Keratinocyte (primary cell): ENCODE measurements around the gene SKAP1. TPM values are rescaled to one million over a fixed set of nuclear protein-coding genes. Genes with fewer than 3 reads are reported as not detected.

Experiments
- DNase-seq: peaks from one replicate; pipeline ENCODE4 v3.0.0-alpha.2; 2011; ENCODE audit warnings: low read depth, missing footprints, low spot score
- FAIRE-seq: peaks from 2 replicates; lab custom pipeline; 2011; peaks lifted over from hg19 to GRCh38; lab: Jason Lieb, UNC
- H2AFZ ChIP-seq: 2 replicates; pipeline ENCODE4 v1.6.0; 2012; ENCODE audit warnings: low read length, control low read depth, inconsistent platforms; ENCODE audit not compliant: control insufficient read depth
- H3K27ac ChIP-seq: 2 replicates; pipeline ENCODE4 v1.5.1; 2011; ENCODE audit warnings: low read length; ENCODE audit not compliant: control insufficient read depth, insufficient read depth
- H3K27me3 ChIP-seq: 3 replicates; pipeline ENCODE4 v1.6.0; 2011; ENCODE audit warnings: low read length; ENCODE audit not compliant: control insufficient read depth, insufficient read depth; ENCODE audit errors: extremely low read depth
- H3K36me3 ChIP-seq, 2 experiments: 2 replicates in 1 of 2; 3 replicates in 1 of 2; pipeline ENCODE4 v1.5.1; 2011; ENCODE audit warnings: low read length in 2 of 2, mild to moderate bottlenecking in 1 of 2; ENCODE audit not compliant: control insufficient read depth in 2 of 2, insufficient read depth in 2 of 2; ENCODE audit errors: extremely low read depth in 1 of 2
- H3K4me1 ChIP-seq: 3 replicates; pipeline ENCODE4 v1.5.1; 2011; ENCODE audit warnings: low read length; ENCODE audit not compliant: control insufficient read depth, insufficient read depth; ENCODE audit errors: extremely low read depth
- H3K4me2 ChIP-seq: 3 replicates; pipeline ENCODE4 v1.6.0; 2011; ENCODE audit warnings: low read depth, low read length; ENCODE audit not compliant: control insufficient read depth, insufficient read depth; ENCODE audit errors: extremely low read depth
- H3K4me3 ChIP-seq, 3 experiments: fragments of 200-600 bp in 1 of 3; sonication (generic) in 1 of 3; 2 replicates in 2 of 3; 3 replicates in 1 of 3; pipeline ENCODE4 v1.5.1; 2011 to 2016; ENCODE audit warnings: low read length in 3 of 3, mild to moderate bottlenecking in 3 of 3, control low read depth in 2 of 3, inconsistent platforms in 1 of 3, low read depth in 1 of 3, mixed read lengths in 1 of 3, mixed run types in 1 of 3, moderate library complexity in 1 of 3; ENCODE audit not compliant: control insufficient read depth in 2 of 3, insufficient read depth in 2 of 3; ENCODE audit errors: extremely low read depth in 1 of 3
- H3K79me2 ChIP-seq: 2 replicates; pipeline ENCODE4 v1.6.0; 2012; ENCODE audit warnings: low read length; ENCODE audit not compliant: control insufficient read depth, insufficient read depth
- H3K9ac ChIP-seq: 3 replicates; pipeline ENCODE4 v1.6.0; 2011; ENCODE audit warnings: low read length; ENCODE audit not compliant: control insufficient read depth, insufficient read depth; ENCODE audit errors: extremely low read depth
- H3K9me1 ChIP-seq: 3 replicates; pipeline ENCODE4 v1.6.0; 2011; ENCODE audit warnings: low read length; ENCODE audit not compliant: control insufficient read depth, insufficient read depth; ENCODE audit errors: extremely low read depth
- H3K9me3 ChIP-seq: 2 replicates; pipeline ENCODE4 v1.5.1; 2012; ENCODE audit warnings: low read depth, low read length; ENCODE audit not compliant: control insufficient read depth
- H4K20me1 ChIP-seq: 3 replicates; pipeline ENCODE4 v1.6.0; 2011; ENCODE audit warnings: low read length; ENCODE audit not compliant: control insufficient read depth, insufficient read depth; ENCODE audit errors: extremely low read depth
- EZH2 ChIP-seq: IDR thresholded peaks from one replicate; pipeline ENCODE4 v1.6.1; 2012; ENCODE audit warnings: inconsistent platforms, mild to moderate bottlenecking, low read length, moderate library complexity
- dilution Hi-C: fragments of 300-500 bp; cut with MboI; formaldehyde crosslinking; loops from one replicate; pipeline ENCODE4 v1.7.0; 2020; ENCODE audit warnings: low sequenced_read_pairs; ENCODE audit not compliant: extremely low pct_ligation_motif_present
- polyA plus RNA-seq, 5 experiments: library from polyadenylated mRNA; depleted of rRNA in 3 of 5; stranded (reverse) in 3 of 5; stranded (forward) in 1 of 5; unstranded in 1 of 5; fragments of >200 nt; gene quantifications; 1 replicate in 1 of 5; 2 replicates in 3 of 5; 3 replicates in 1 of 5; pipeline versions ENCODE4 v1.2.1 to v1.2.3, GENCODE V29; 2011 to 2012; ENCODE audit warnings: missing spikeins in 2 of 5, low read depth in 1 of 5, low replicate concordance in 1 of 5
- TF ChIP-seq, protein P1 (sequence below), 3 experiments: IDR thresholded peaks in 1 of 3; conservative IDR thresholded peaks in 1 of 3; optimal IDR thresholded peaks in 1 of 3; 2 replicates in 2 of 3; 3 replicates in 1 of 3; pipeline versions ENCODE3 to v1.5.1; 2011; ENCODE audit warnings: low read length in 3 of 3, mild to moderate bottlenecking in 3 of 3, moderate library complexity in 2 of 3, control low read depth in 1 of 3, inconsistent platforms in 1 of 3; ENCODE audit not compliant: insufficient read depth in 2 of 3; ENCODE audit errors: extremely low read depth in 1 of 3

Gene SKAP1
- polyA plus RNA-seq, 1 donor (not counting 4 experiments of a cell fraction or from before 2014, with no cell fraction given), result not detected

GRCh38 chr17:48439110-48439850, 9.3 kb upstream of the SKAP1 start:
- no peaks in the 10 kb centered on the region for H4K20me1 ChIP-seq
- H3K27ac ChIP-seq, result no peak overlapping the region
- no peak overlapping the region for H3K4me3 ChIP-seq
- no peaks in the 10 kb centered on the region for H3K9me3 ChIP-seq
- H3K9me1 ChIP-seq, result no peaks in the 10 kb centered on the region
- FAIRE-seq (no peak), DNase-seq (no peak)
- H3K36me3 ChIP-seq, result no peaks in the 10 kb centered on the region
- no peak overlapping the region for H3K4me2 ChIP-seq
- H2AFZ ChIP-seq, result no peak overlapping the region
- no peaks in the 10 kb centered on the region for H3K79me2 ChIP-seq
- dilution Hi-C loops, result no loop called here
- TF ChIP-seq, protein P1, sequence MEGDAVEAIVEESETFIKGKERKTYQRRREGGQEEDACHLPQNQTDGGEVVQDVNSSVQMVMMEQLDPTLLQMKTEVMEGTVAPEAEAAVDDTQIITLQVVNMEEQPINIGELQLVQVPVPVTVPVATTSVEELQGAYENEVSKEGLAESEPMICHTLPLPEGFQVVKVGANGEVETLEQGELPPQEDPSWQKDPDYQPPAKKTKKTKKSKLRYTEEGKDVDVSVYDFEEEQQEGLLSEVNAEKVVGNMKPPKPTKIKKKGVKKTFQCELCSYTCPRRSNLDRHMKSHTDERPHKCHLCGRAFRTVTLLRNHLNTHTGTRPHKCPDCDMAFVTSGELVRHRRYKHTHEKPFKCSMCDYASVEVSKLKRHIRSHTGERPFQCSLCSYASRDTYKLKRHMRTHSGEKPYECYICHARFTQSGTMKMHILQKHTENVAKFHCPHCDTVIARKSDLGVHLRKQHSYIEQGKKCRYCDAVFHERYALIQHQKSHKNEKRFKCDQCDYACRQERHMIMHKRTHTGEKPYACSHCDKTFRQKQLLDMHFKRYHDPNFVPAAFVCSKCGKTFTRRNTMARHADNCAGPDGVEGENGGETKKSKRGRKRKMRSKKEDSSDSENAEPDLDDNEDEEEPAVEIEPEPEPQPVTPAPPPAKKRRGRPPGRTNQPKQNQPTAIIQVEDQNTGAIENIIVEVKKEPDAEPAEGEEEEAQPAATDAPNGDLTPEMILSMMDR (optimal IDR thresholded peaks at IDR 0.05 in 1 of 3, IDR thresholded peaks at IDR 0.05 in 1 of 3, conservative IDR thresholded peaks at IDR 0.05 in 1 of 3; ENCODE audit: extremely low read depth in 1 of 3, insufficient read depth in 2 of 3, low read length in 3 of 3), result no peak
- no peak for TF ChIP-seq EZH2
- H3K4me1 ChIP-seq, result no peaks in the 10 kb centered on the region
- peaks cover 8% of the 10 kb centered on the region for H3K27me3 ChIP-seq
- no peak overlapping the region for H3K9ac ChIP-seq

GRCh38 chr17:48438516-48439061, 8.6 kb upstream of the SKAP1 start:
- Histone ChIP-seq H4K20me1 (no peaks in the 10 kb centered on the region), H3K4me2 (no peak overlapping the region), H3K9me1 (no peaks in the 10 kb centered on the region), H3K9ac (no peak overlapping the region), H3K79me2 (no peaks in the 10 kb centered on the region), H3K4me3 (no peak overlapping the region), H3K27me3 (peaks cover 14% of the 10 kb centered on the region), H3K36me3 (no peaks in the 10 kb centered on the region), H3K27ac (no peak overlapping the region), H3K4me1 (no peaks in the 10 kb centered on the region), H3K9me3 (no peaks in the 10 kb centered on the region), H2AFZ (no peak overlapping the region)
- TF ChIP-seq EZH2, result no peak
- TF ChIP-seq, protein P1 (optimal IDR thresholded peaks at IDR 0.05 in 1 of 3, IDR thresholded peaks at IDR 0.05 in 1 of 3, conservative IDR thresholded peaks at IDR 0.05 in 1 of 3; ENCODE audit: extremely low read depth in 1 of 3, insufficient read depth in 2 of 3, low read length in 3 of 3), result no peak
- dilution Hi-C loops, result no loop called here
- FAIRE-seq (no peak), DNase-seq (no peak)
